T1000 (cell line): ENCODE data around the gene IMPA2.
"Not testable (repeated sequence)": the region's sequence is repeated elsewhere in the genome, so short reads cannot be mapped to it uniquely, and the experiment has no call there.

Experiments used
- DNase-seq: peaks from one replicate; lab custom pipeline; 2025; ENCODE audit warnings: mixed read lengths; lab: John Stamatoyannopoulos, UW

The IMPA2 gene

DNA sequence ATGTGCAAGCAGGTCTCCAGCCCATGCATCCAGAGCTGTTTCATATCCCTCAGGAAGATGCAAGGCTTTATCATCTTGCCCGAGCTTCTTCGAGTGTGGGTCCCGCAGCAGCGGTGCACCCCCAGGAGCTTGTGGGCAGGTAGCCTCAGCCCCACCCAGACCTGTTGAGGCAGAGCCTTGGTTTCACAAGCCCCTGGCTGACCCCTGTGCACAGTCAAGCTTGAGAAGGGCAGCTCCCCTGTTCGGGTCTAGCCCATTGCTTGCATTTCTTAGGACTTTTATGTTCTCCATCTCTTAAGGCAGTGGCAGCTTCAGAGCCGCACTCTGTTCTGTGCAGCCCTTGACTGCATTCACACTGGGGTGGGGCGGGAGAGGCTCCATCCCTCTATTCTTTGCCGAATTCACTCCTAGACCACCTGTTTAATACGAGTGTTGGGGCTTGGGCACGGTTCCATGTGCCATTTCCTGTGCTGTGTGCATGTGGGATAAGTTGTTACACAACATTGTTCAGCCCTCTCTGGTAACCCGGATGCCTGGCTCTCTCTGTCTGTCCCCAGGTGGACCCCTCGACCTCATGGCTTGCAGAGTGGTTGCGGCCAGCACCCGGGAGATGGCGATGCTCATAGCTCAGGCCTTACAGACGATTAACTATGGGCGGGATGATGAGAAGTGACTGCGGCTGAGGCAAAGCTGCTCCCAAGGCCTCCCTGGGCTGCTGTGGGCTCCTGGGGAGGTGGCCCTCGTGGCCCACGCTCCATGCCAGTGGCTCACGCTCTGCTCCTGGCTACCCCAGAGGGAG, 48.7 kb downstream of the IMPA2 start:
- DNase-seq = no peak

DNA sequence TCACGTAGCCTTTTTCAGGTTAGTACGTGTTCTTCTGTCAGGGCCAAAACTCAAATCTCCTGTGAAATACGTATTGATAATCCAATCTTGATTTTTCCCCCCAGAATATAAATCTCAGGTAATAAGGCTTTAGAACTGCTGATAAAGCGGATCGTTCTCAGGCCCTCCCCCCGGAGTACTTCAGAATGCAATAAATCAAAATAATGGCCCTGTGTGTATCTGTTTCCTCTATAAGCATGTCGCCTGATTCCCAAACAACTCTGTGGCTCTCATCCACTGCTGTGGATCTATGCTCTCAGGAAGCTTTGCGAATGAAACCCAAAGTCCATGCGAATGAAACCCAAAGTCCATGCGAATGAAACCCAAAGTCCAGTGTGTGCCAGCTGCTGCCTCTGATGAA, 49.4 kb downstream of the IMPA2 start:
- no peak for DNase-seq

DNA sequence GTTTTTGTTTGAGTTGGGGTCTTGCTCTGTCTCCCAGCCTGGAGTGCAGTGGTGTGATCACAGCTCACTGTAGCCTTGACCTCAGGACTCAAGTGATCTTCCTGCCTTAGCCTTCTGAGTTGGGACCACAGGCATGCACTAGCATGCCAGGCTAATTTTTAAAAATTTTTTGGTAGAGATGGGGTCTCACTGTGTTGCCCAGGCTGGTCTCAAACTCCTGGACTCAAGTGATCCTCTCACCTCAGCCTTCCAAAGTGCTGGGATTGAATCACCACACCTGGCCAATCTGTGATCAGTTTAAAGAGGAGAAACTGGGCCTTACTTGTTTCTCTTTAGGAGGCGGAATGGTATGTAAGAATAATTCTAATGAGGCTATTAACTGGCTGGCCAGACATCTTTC, 49.9 kb downstream of the IMPA2 start:
- no peak for DNase-seq

DNA sequence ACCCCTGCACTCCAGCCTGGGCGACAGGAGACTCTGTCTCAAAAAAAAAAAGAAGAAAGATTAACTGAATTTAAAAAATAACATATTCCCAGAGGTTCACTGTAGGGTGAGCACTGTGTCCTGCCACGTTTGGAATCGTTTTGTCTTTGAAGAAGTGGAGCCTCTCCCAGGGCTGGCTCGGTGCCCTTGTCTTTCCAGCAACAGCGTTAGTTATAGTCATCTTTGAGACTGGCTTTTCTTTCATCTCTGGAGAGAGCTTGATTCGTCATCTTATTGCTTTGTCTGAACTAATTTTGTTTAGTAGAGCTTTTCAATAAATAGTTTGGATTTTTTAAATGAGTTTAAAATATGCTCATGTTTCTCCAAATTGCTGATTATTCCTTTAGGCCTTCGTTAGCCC, 50.5 kb downstream of the IMPA2 start:
- DNase-seq = no peak

DNA sequence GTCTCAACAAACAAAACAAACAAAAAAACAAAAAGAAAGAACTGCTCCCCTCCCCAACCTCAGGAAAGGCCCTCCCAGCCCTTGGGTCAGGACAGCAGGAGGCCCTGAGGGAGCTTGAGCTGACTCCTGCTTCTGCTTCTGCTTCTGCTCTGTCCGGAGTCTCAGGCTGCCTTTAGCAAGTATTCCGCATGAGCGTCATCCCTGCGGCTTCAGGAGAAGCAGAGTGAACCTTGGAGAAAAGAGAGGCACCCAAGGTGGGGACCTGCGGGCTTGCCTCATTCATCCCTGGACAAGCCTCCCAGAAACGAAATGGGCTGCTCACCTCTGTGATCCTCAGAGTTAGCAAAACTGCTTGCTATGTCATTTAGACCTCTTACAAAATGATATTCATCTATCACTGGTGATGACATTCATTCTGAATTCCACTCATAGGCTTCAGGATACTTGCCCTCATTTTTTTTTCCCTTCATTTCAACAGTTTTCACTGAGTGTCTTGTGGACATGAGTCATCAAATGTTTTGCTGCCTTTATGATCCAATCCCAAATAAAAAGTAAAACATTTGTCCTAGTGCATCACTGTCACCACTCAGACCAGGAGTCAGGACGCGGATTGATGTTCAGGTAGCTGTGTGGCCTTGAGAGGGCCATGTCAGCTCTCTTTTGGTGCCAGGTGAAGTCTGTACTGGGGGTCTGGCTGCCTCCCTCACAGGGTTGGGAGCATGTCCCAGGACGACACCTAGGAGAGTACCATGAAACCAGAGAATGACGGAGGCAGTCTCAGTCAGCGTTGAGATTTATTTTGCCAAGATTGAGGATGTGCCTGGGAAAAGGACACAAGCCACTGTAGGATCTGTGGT, 51.7 kb downstream of the IMPA2 start:
- no peak for DNase-seq

DNA sequence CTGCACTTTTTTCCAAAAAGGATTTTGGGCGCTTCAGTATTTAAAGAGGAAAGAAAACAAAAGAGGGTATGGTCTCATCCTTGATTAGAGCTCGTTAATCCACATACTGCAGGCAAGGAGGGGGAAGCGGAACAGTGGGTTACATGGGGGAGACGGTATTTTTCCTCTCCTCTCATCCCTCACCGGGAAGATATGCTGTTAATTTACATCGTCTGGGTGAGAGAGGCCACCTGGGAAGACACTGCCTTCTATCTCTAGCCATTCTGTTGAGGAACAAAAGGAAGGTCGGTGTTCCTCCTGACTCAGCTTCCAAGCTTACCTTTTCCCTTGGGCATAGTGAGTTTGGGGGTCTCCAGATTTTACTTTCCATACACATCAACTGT, 52.3 kb downstream of the IMPA2 start:
- no peak for DNase-seq

DNA sequence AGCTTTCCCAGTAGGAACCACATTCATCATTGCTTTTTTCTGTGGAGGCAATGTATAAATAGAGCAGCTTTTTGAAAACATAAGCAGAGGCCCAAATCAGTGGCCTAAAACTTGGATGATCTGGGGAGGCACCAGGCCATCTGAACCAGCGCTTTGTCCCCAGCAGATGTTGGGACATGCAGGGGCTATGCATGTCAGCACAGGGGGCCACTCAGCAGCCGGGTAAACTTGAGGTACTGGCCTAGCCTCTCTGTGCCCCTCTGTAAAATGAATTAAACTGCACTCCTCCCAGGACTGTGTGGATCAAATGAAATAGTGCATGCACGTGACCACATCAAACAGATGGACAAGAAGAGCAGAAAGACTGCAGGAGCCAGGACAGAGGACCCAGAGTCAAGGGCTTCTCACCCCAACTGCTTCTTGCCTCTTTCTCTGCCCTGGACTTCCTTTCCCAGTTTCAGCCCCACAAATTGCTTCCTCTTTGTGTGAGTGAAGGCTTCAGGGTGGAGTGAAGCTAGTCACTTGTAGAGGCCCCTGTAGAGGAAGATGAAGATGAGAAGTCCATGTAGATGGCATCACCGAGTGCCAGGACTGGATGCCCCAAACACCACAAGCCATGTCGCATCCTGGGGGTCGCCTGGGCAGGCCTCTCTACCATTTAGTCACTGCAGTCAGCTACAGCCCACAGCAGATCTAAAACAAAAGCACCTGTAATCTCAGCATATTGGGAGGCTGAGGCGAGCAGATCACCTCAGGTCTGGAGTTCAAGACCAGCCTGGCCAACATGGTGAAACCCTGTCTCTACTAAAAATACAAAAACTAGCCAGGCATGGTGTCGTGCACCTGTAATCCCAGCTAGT, 53.2 kb downstream of the IMPA2 start:
- no peak for DNase-seq

DNA sequence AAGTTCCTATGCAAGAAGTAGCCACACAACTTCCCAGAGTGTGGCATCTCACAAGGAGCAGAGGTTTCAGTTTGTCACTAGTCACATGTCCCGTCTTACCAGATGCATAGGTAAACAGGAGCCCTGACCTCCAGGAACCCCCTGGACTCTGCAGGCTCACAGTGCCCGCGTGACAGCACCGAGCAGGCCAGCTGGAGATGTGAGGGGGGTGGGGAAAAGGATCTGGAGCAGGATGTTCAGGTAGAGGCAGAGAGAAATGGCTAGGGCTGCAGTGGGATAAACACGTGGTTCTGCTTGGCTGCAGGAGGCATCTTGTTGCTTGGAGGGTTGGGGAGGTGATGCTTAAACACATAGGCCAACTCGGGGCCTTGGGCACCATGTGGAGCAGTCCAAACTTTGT, 54.2 kb downstream of the IMPA2 start:
- DNase-seq = no peak

DNA sequence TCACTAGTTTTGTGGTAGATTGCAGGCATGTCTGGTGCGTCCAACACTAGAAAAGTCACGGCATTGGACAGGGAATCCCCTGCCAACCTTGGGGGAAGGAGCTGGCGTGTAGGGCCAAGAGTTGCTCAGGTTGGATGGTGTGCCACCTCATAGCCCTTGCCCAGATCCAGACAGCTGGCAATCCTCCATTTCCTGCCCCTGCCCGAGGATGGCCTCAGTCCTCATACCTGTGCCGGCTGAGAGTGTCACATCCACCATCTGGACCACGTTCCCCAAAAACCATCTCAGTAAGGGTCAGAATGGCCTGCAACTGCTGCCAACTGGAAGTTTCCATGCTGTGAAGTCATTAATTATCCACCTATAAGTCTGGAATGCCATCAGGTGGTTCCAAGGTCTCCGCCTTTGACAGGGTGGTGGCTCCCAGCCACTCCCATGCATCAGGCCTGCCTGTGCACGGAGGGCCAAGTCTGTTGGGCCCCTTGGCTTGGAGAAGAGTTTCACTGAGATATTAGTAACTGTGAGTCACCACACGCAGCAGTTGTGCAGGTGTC, 55.0 kb downstream of the IMPA2 start:
- no peak for DNase-seq

DNA sequence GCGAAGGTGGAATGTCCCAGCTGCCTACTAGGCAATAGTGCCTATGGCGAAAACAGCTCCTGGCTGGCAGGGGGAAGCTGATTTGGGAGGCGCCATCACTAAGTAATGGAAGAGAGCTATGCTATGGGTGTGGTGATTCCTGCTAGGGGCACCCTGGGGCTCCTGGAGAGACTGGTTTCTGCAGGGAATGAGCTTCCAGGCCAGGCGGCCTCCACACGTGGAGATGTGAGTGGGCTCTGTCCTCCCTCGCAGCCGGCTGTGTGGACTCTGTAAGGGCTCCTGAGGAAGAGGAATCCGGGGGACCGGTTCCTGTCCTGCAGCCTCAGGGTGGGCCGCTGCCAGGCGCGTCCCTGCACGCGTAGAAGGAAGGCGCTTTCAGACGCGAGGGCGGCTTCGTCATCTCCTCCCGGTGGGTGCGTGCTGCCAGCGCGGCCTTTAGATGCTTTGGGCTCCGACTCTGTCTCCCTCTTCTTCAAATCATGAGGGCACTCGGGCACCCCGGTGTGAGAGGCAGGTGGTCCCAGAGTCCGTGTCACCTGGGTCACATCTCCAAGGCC, 56.9 kb downstream of the IMPA2 start:
- DNase-seq = no peak

DNA sequence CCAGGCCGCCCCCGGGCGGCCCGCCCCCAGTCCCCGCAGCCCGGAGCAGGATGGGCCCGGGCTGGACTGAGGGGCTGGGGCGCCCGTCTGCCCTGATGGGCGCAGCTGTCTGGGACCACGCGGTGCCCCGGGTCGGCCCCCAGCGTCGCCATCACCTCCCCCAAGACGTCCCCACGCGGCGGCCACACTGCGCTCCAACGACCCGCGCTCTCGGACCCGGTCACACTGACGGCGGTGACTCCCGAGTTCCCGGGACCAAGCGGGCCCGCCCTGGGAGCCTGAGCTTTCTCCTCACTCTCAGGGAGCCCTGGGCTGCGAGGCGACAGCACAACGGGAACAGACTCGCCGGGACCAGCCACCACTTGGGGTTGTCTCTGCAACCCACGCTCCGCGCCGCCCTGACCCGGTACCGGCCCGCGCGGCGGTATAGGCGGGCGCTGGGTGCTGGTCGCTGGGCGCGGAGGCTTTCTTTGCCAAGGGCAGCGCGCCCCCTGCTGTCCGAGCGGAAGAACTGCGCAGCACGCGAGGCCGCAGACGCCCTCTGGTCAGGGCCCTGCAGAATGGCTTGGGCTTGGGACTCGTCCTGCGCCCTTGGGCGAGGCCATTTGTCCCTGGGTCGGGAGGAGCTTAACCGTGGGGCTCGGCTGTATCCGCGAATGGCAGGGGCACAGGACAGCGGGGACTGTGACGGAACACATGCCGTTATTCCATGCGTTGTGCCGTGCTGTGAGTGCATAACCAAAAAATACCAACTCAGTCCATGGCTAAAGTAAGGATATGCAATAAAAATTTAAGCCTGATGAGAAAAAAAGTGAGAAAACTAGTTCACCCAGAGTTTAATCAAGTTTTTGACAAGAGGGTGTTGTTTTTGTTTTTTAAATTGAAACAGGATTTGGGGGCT, 57.6 kb downstream of the IMPA2 start:
- peak; percentile 55 for DNase-seq

DNA sequence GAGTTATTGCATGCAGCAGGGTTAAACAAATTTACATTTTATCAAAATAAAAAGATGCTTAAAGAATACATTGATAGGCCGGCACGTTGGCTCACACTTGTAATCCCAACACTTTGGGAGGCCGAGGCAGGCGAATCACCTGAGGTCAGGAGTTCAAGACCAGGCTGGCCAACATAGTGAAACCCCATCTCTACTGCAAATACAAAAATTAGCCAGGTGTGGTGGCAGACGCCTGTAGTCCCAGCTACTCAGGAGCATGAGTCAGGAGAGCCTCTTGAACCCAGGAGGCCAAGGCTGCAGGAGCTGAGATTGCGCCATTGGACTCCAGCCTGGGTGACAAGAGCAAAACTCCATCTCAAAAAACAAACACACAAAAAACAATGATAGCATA, 58.2 kb downstream of the IMPA2 start:
- not testable (repeated sequence) for DNase-seq

DNA sequence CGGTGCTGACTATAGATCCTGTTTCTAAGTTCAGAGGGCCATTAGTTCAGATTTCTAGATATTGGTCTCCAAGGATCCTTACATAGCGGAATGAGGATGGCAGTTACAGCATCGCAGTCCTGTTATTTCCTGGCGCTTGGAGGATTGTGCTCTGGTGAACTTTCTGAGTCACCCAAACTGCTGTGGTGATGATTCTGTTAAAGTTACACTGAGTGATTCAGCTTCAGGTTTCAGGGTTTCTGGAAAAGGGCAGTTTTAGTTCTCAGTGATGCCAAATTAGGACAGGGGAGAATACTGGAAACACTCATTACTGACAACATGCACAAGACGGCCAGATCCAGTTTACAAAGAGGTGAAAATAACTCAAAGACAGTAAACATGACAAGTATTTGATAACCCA, 60.3 kb downstream of the IMPA2 start:
- DNase-seq = no peak

DNA sequence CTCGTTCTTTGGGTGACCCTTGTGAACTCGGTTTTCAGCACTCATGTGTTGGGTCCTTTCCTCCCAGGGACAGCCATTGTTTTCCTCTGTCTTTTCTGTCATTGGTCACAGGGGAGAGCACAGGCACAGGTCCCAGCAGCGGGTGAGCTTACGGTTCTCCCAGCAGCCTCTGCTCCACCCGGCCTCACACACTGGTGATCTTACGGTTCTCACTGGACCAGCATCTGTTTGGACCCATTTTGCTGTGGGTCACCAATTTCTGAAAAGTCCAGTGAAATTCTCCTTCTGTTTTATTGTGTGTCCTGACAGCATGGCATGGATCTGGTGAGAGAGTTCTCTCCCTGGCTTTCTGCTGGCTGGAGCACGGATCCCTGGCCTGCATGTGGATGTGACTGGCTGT, 62.5 kb downstream of the IMPA2 start:
- DNase-seq = no peak

DNA sequence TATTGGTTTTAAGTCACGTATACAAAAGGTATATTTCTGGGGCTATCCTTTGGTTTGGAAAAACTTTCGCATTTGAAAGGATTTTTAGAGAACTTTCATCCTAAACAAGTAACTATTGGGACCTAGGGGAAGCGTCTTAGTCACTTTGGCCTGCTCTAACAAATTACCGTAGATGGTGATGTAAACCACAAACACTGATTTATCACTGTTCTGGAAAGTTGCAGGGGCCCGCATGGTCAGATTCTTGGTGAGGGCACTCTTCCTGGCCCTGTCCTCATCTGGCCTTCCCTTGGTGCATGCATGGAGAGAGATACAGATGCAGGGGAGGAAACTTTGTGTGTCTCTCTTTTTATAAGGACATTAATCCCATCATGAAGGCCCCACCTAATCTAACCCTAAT, 63.3 kb downstream of the IMPA2 start:
- no peak for DNase-seq

DNA sequence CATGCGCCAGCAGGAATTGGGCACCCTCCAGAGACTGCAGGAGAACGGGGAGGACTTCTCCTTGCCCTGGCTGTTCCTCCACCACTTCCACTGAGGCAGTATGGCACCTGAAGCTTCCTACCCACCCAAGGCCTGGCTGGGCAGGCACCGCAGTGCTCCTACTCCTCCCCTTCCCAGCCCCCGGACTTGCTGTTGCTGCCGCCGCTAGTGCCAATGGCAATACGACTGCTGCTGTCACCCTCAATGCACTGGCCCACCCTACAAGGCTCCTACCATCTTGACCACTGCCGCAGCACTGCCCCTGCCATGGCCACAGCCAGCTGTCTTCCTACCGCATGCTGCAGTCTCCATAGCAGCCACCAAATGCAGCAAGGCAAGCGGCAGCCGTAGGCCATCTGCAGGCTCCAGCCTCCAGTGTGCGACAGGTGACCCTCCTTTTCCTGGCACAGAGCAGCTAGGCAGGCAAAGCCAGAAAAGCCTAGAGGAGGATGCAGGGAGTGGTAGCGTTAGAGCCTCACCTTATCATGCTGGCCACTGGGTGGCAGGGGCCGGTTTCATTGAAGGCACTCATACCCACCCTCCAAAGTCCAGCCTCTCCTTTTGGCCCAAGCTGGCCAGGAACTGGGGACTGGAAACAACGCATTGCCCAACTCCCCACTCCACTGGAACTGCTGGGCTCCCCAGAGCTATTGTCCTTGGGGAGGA, 64.9 kb downstream of the IMPA2 start:
- DNase-seq = no peak

DNA sequence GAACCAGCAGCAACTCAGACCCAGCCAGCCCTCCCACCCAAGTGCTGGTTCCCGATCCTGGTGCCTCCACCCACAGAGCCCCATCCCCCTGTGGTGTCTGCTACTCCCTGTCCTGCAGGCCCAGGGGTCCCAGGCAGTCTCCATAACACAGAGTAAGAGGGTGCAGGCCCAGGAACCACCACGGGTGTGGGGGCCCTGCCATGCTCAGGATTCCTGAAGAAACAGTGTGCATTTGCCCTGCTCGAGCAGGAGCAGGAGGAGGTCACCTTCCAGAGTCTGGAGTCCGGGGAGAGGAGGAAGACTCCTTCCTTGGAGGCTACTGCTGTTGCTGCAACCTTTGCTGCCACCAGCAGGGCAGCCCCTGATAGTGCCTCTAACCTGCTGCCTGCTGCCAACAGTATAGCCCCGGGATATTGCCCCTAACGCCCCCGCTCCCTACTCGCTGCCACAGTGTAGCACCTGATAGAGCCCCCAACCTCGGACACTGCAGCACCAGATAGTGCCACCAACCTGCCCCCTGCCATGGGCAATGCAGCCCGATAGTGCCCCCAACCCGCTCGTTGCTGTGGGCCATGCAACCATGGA, 65.5 kb downstream of the IMPA2 start:
- DNase-seq = no peak

DNA sequence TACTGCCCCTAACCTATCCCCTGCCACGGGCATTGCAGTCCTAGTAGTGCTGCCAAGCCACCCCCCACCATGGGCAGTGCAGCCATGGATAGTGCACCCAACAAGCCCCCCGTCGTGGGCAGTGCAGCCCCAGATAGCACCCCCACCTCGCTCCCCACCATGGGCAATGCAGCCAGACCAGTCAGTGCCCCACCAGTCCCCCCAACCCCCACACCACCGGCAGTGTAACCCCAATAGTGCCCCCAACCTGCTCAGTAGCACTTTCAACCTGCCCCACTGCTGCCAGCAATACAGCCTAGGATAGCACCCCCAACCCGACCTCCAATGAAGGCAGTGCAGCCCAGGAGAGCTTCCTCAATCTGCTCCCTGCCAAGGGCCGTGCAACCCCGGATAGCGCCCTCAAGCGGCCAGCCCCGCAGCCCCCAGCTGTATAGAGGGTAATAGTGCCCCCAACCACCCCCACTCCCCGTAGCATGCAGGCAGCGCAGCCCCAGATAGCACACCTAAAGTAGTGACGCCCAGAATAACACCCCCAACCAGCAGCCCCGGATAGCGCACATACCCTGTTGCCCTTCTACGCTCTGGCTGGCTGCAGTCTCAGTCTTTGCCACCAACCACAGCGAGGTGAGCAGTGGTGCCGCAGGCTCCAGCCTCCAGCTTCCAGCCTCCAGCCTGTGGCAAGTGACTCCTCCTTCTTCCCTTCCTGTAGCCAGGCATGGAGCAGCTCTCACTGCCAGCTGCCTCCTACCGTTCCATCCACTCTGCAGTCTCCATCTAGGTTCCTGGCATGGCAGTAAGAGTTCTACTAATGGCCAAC, 66.9 kb downstream of the IMPA2 start:
- no peak for DNase-seq

DNA sequence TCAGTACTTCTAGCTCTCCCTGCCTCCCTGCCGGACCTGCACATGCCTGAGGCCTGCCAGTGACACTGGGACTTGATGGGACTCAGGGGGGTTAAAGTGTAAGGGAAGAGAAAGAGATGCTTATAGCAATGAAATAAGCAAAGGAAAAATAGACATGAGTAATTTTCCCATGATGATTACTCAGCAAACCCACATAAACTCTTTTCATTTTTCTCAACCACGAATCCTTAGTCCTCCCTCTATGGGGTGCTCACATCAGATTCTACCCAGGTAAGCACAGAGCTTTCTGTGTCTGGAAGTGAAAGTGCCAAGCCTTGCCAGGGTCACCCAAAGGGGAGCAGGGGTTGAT, 67.5 kb downstream of the IMPA2 start:
- DNase-seq = no peak
